ENCODE results near the gene IL17B. TPM values are rescaled to one million over a fixed set of nuclear protein-coding genes. Genes with fewer than 3 reads are reported as not detected.
A peak's percentile ranks its signal among the peaks of the same experiment; 100 is the strongest.

The IL17B gene
- total and polyA plus RNA-seq, 7 donors = 0.82 to 9.6 (median 4.8) TPM; not detected in 2

GRCh38 chr5:149387982-149388381, 8.9 kb upstream of the IL17B start:
- DNase-seq = peak; percentile 70
- H3K9me3 ChIP-seq = no peaks in the 10 kb centered on the region
- no peak overlapping the region for H3K4me3 ChIP-seq
- peak overlapping the region; percentile 93 to 99 (median 98) for H3K27ac ChIP-seq
- TF ChIP-seq POLR2A (IDR thresholded peaks at IDR 0.05) (no peak), POLR2AphosphoS5 (IDR thresholded peaks at IDR 0.05) (peak in 1 of 4 donors; percentile 17), EP300 (IDR thresholded peaks at IDR 0.05) (peak in 1 of 4 donors; percentile 24)
- intact Hi-C loops (cut with DNase I) = no loop called here
- H3K27me3 ChIP-seq = no peaks in the 10 kb centered on the region
- WGBS, 2 donors = 65 to 80% methylated on average over 1 of the region's 1 CpG
- peaks cover 0 to 99% (median 87%) of the 10 kb centered on the region in 4 donors for H3K4me1 ChIP-seq
- no peaks in the 10 kb centered on the region for H3K36me3 ChIP-seq

- Histone ChIP-seq H3K4me3 (peak overlapping the region in 1 of 4 donors; percentile 34), H3K4me1 (peaks cover 0 to 99% (median 88%) of the 10 kb centered on the region in 4 donors), H3K9me3 (no peaks in the 10 kb centered on the region), H3K27ac (peak overlapping the region; percentile 93 to 99 (median 98)), H3K27me3 (no peaks in the 10 kb centered on the region), H3K36me3 (no peaks in the 10 kb centered on the region)
- TF ChIP-seq POLR2A (IDR thresholded peaks at IDR 0.05) (no peak), POLR2AphosphoS5 (IDR thresholded peaks at IDR 0.05) (peak in 3 of 4 donors; percentile 41 to 61 (median 46)), CTCF (IDR thresholded peaks at IDR 0.05) (no peak), EP300 (IDR thresholded peaks at IDR 0.05) (peak; percentile 13 to 60 (median 42))
- 77 to 78% methylated on average over 9 of the region's 9 CpGs for WGBS, 2 donors
- intact Hi-C loops (cut with DNase I) = no loop called here
- DNase-seq = peak; percentile 83
Observed at GRCh38 chr5:149387081-149387631, 8.1 kb upstream of the IL17B start.

- peak overlapping the region in 3 of 4 donors; percentile 5 to 34 (median 16) for H3K4me3 ChIP-seq
- TF ChIP-seq CTCF (IDR thresholded peaks at IDR 0.05) (no peak), POLR2AphosphoS5 (IDR thresholded peaks at IDR 0.05) (peak in 1 of 4 donors; percentile 34), POLR2A (IDR thresholded peaks at IDR 0.05) (no peak), EP300 (IDR thresholded peaks at IDR 0.05) (no peak)
- H3K36me3 ChIP-seq = no peaks in the 10 kb centered on the region
- peak; percentile 74 for DNase-seq
- peak overlapping the region; percentile 93 to 99 (median 98) for H3K27ac ChIP-seq
- intact Hi-C loops (cut with DNase I) = no loop called here
- 72 to 80% methylated on average over 5 of the region's 5 CpGs for WGBS, 2 donors
- H3K27me3 ChIP-seq = no peaks in the 10 kb centered on the region
- H3K4me1 ChIP-seq = peaks cover 0 to 97% (median 87%) of the 10 kb centered on the region in 4 donors
- no peaks in the 10 kb centered on the region for H3K9me3 ChIP-seq
Observed at GRCh38 chr5:149386166-149386565, 7.1 kb upstream of the IL17B start.

- peak; percentile 94 for DNase-seq
- Histone ChIP-seq H3K9me3 (no peaks in the 10 kb centered on the region), H3K4me1 (peaks cover 0 to 99% (median 92%) of the 10 kb centered on the region in 4 donors), H3K27me3 (no peaks in the 10 kb centered on the region), H3K27ac (peak overlapping the region; percentile 93 to 99 (median 98)), H3K4me3 (peak overlapping the region; percentile 21 to 55 (median 44)), H3K36me3 (no peaks in the 10 kb centered on the region)
- TF ChIP-seq CTCF (IDR thresholded peaks at IDR 0.05) = no peak
- peak in 1 of 2 donors; percentile 31 for TF ChIP-seq POLR2A (IDR thresholded peaks at IDR 0.05)
- TF ChIP-seq POLR2AphosphoS5 (IDR thresholded peaks at IDR 0.05) = peak; percentile 76 to 82 (median 78)
- peak; percentile 23 to 96 (median 80) for TF ChIP-seq EP300 (IDR thresholded peaks at IDR 0.05)
- 76 to 85% methylated on average over 9 of the region's 9 CpGs for WGBS, 2 donors
- intact Hi-C loops (cut with DNase I) = loop anchor here (1.0 kb wide), 1 partner anchor 23 kb away; no protein-coding TSS in a partner anchor
Observed at GRCh38 chr5:149383399-149383798, 4.3 kb upstream of the IL17B start.

GRCh38 chr5:149382517-149383220, 3.6 kb upstream of the IL17B start:
- Histone ChIP-seq H3K9me3 (no peaks in the 10 kb centered on the region), H3K27me3 (no peaks in the 10 kb centered on the region), H3K36me3 (no peaks in the 10 kb centered on the region), H3K4me1 (peaks cover 0 to 97% (median 91%) of the 10 kb centered on the region in 4 donors), H3K27ac (peak overlapping the region; percentile 93 to 99 (median 98)), H3K4me3 (peak overlapping the region; percentile 21 to 55 (median 44))
- TF ChIP-seq POLR2A (IDR thresholded peaks at IDR 0.05) = no peak
- TF ChIP-seq CTCF (IDR thresholded peaks at IDR 0.05) = no peak
- no peak for TF ChIP-seq EP300 (IDR thresholded peaks at IDR 0.05)
- TF ChIP-seq POLR2AphosphoS5 (IDR thresholded peaks at IDR 0.05) = no peak
- 81% methylated on average over 12 of the region's 12 CpGs for WGBS, 2 donors
- intact Hi-C loops (cut with DNase I) = loop anchor here (1.0 kb wide), 2 partner anchors 24 to 51 kb away; no protein-coding TSS in a partner anchor
- peak; percentile 70 for DNase-seq
